IMR-90 (cell line): Measurements from ENCODE around the gene GPC6.

Experiments
- BHLHE40 ChIP-seq: fragments of 150-350 bp; IDR thresholded peaks from 2 replicates; pipeline ENCODE4 v1.6.1; 2016; ENCODE audit warnings: mild to moderate bottlenecking, low read depth, low read length
- CEBPB ChIP-seq: IDR thresholded peaks from 2 replicates; pipeline ENCODE4 v1.6.1; 2012; ENCODE audit warnings: low read depth, low read length, improper control_type of control experiment
- CTCF ChIP-seq: conservative IDR thresholded peaks from 2 replicates; pipeline ENCODE4 v1.5.1; 2012; ENCODE audit warnings: mild to moderate bottlenecking, low read depth, low read length, improper control_type of control experiment
- ELK1 ChIP-seq: fragments of 150-350 bp; IDR thresholded peaks from 2 replicates; pipeline ENCODE4 v1.6.1; 2016; ENCODE audit warnings: low read depth, mild to moderate bottlenecking, low read length, moderate library complexity, borderline replicate concordance
- FOS ChIP-seq: fragments of 150-350 bp; IDR thresholded peaks from 2 replicates; pipeline ENCODE4 v1.6.1; 2016; ENCODE audit warnings: low read depth, low read length
- MAFK ChIP-seq: IDR thresholded peaks from 2 replicates; pipeline ENCODE4 v1.6.1; 2012; ENCODE audit warnings: low read depth, low read length, improper control_type of control experiment
- MAZ ChIP-seq: IDR thresholded peaks from 2 replicates; pipeline ENCODE4 v1.6.1; 2012; ENCODE audit warnings: low read depth, mild to moderate bottlenecking, low read length, improper control_type of control experiment, moderate library complexity, borderline replicate concordance
- MXI1 ChIP-seq: IDR thresholded peaks from 2 replicates; pipeline ENCODE4 v1.6.1; 2012; ENCODE audit warnings: low read depth, mild to moderate bottlenecking, low read length, moderate library complexity, borderline replicate concordance
- NFE2L2 ChIP-seq: fragments of 150-350 bp; IDR thresholded peaks from 2 replicates; pipeline ENCODE4 v1.6.1; 2016; ENCODE audit warnings: low read depth, mild to moderate bottlenecking, low read length
- POLR2A ChIP-seq: IDR thresholded peaks from 2 replicates; pipeline ENCODE4 v1.6.1; 2012; ENCODE audit warnings: mild to moderate bottlenecking, low read depth, low read length
- RAD21 ChIP-seq: IDR thresholded peaks from 2 replicates; pipeline ENCODE4 v1.6.1; 2012; ENCODE audit warnings: low read length, improper control_type of control experiment
- RCOR1 ChIP-seq: IDR thresholded peaks from 2 replicates; pipeline ENCODE4 v1.6.1; 2012; ENCODE audit warnings: mild to moderate bottlenecking, low read length, improper control_type of control experiment; ENCODE audit not compliant: insufficient replicate concordance
- RFX5 ChIP-seq: IDR thresholded peaks from 2 replicates; pipeline ENCODE4 v1.8.0; 2012; ENCODE audit warnings: low read depth, mild to moderate bottlenecking, low read length, moderate library complexity
- USF2 ChIP-seq: fragments of 150-350 bp; IDR thresholded peaks from 2 replicates; pipeline ENCODE4 v1.6.1; 2017; ENCODE audit warnings: mild to moderate bottlenecking, antibody characterized with exemption, low read length, low read depth

- no peak for TF ChIP-seq CTCF
- no peak for TF ChIP-seq ELK1
- TF ChIP-seq POLR2A, result no peak
- TF ChIP-seq MXI1, result no peak
- no peak for TF ChIP-seq USF2
- TF ChIP-seq BHLHE40, result no peak
- no peak for TF ChIP-seq FOS
- TF ChIP-seq RCOR1, result no peak
- TF ChIP-seq RAD21, result no peak
- no peak for TF ChIP-seq NFE2L2
- TF ChIP-seq CEBPB, result no peak
- no peak for TF ChIP-seq MAZ
- no peak for TF ChIP-seq RFX5
- no peak for TF ChIP-seq MAFK
Observed at GRCh38 chr13:93522501-93522900, 295.9 kb downstream of the GPC6 start.
